ENCODE results near the gene ZNF557.
A peak's percentile ranks its signal among the peaks of the same experiment; 100 is the strongest.
"Not testable (repeated sequence)": the region's sequence is repeated elsewhere in the genome, so short reads cannot be mapped to it uniquely, and the experiment has no call there.

ZNF557 gene

GRCh38 chr19:7063764-7064418, 5.6 kb upstream of the ZNF557 start:
- DNase-seq (ENCODE audit: low spot score in 2 of 2) = peak in 1 of 2 donors; percentile 52
- H3K27ac Mint-ChIP-seq = no peak overlapping the region
- no peak overlapping the region for H3K4me3 Mint-ChIP-seq
- H3K9me3 Mint-ChIP-seq = peaks cover 2% of the 10 kb centered on the region
- no peaks in the 10 kb centered on the region for H3K36me3 Mint-ChIP-seq
- peaks cover 6% of the 10 kb centered on the region for H3K4me1 Mint-ChIP-seq
- peak; percentile 49 for ATAC-seq

GRCh38 chr19:7067122-7067521, 2.4 kb upstream of the ZNF557 start:
- Mint-ChIP-seq H3K4me1 (peaks cover 12% of the 10 kb centered on the region), H3K36me3 (peaks cover 26% of the 10 kb centered on the region)
- not testable (repeated sequence) for ATAC-seq, H3K9me3 Mint-ChIP-seq, H3K27ac Mint-ChIP-seq, H3K4me3 Mint-ChIP-seq
- DNase-seq (ENCODE audit: low spot score in 2 of 2) = peak in 1 of 2 donors; percentile 51

GRCh38 chr19:7067716-7068115, 1.8 kb upstream of the ZNF557 start:
- Mint-ChIP-seq H3K4me3 (no peak overlapping the region), H3K4me1 (peaks cover 18% of the 10 kb centered on the region), H3K27ac (no peak overlapping the region), H3K9me3 (peaks cover 2% of the 10 kb centered on the region), H3K36me3 (peaks cover 32% of the 10 kb centered on the region)
- no peak for DNase-seq (ENCODE audit: low spot score in 2 of 2)
- no peak for ATAC-seq

GRCh38 chr19:7068599-7068998, 904 bp upstream of the ZNF557 start:
- ATAC-seq (no peak), DNase-seq (ENCODE audit: low spot score in 2 of 2) (no peak)
- Mint-ChIP-seq H3K4me1 (peaks cover 20% of the 10 kb centered on the region), H3K9me3 (peaks cover 2% of the 10 kb centered on the region), H3K27ac (peak overlapping the region; percentile 93), H3K4me3 (peak overlapping the region; percentile 95), H3K36me3 (peaks cover 41% of the 10 kb centered on the region)

GRCh38 chr19:7069904-7070226, 362 bp downstream of the ZNF557 start:
- DNase-seq (ENCODE audit: low spot score in 2 of 2) (no peak), ATAC-seq (peak; percentile 49)
- H3K4me1 Mint-ChIP-seq = peaks cover 20% of the 10 kb centered on the region
- H3K36me3 Mint-ChIP-seq = peaks cover 54% of the 10 kb centered on the region
- peak overlapping the region; percentile 95 for H3K4me3 Mint-ChIP-seq
- peak overlapping the region; percentile 93 for H3K27ac Mint-ChIP-seq
- peaks cover 2% of the 10 kb centered on the region for H3K9me3 Mint-ChIP-seq

GRCh38 chr19:7072541-7072940, 3.0 kb downstream of the ZNF557 start:
- Mint-ChIP-seq H3K36me3 (peaks cover 81% of the 10 kb centered on the region), H3K27ac (no peak overlapping the region), H3K9me3 (no peaks in the 10 kb centered on the region), H3K4me1 (peaks cover 20% of the 10 kb centered on the region), H3K4me3 (no peak overlapping the region)
- ATAC-seq (no peak), DNase-seq (ENCODE audit: low spot score in 2 of 2) (peak in 1 of 2 donors; percentile 35)

- Mint-ChIP-seq H3K4me3 (no peak overlapping the region), H3K27ac (no peak overlapping the region), H3K36me3 (peaks cover 97% of the 10 kb centered on the region), H3K9me3 (peaks cover 9% of the 10 kb centered on the region), H3K4me1 (peaks cover 8% of the 10 kb centered on the region)
- no peak for ATAC-seq
- DNase-seq (ENCODE audit: low spot score in 2 of 2) = no peak
Observed at GRCh38 chr19:7074705-7075282, 5.3 kb downstream of the ZNF557 start.

GRCh38 chr19:7076151-7076550, 6.6 kb downstream of the ZNF557 start:
- H3K9me3 Mint-ChIP-seq = peaks cover 9% of the 10 kb centered on the region
- ATAC-seq = no peak
- H3K36me3 Mint-ChIP-seq = peaks cover 100% of the 10 kb centered on the region
- H3K4me3 Mint-ChIP-seq = no peak overlapping the region
- DNase-seq (ENCODE audit: low spot score in 2 of 2) = no peak
- H3K4me1 Mint-ChIP-seq = peaks cover 8% of the 10 kb centered on the region
- H3K27ac Mint-ChIP-seq = no peak overlapping the region

- peaks cover 100% of the 10 kb centered on the region for H3K36me3 Mint-ChIP-seq
- no peaks in the 10 kb centered on the region for H3K4me1 Mint-ChIP-seq
- no peak overlapping the region for H3K4me3 Mint-ChIP-seq
- ATAC-seq (no peak), DNase-seq (ENCODE audit: low spot score in 2 of 2) (no peak)
- H3K9me3 Mint-ChIP-seq = peaks cover 14% of the 10 kb centered on the region
- H3K27ac Mint-ChIP-seq = no peak overlapping the region
Observed at GRCh38 chr19:7078008-7078407, 8.5 kb downstream of the ZNF557 start.

GRCh38 chr19:7083076-7083956, 13.8 kb downstream of the ZNF557 start:
- H3K27ac Mint-ChIP-seq = no peak overlapping the region
- no peak overlapping the region for H3K4me3 Mint-ChIP-seq
- H3K36me3 Mint-ChIP-seq = peaks cover 76% of the 10 kb centered on the region
- no peak for ATAC-seq
- DNase-seq (ENCODE audit: low spot score in 2 of 2) = no peak
- peaks cover 23% of the 10 kb centered on the region for H3K9me3 Mint-ChIP-seq
- H3K4me1 Mint-ChIP-seq = no peaks in the 10 kb centered on the region

- DNase-seq (ENCODE audit: low spot score in 2 of 2) (no peak), ATAC-seq (no peak)
- H3K27ac Mint-ChIP-seq = no peak overlapping the region
- peaks cover 14% of the 10 kb centered on the region for H3K9me3 Mint-ChIP-seq
- no peaks in the 10 kb centered on the region for H3K4me1 Mint-ChIP-seq
- peaks cover 19% of the 10 kb centered on the region for H3K36me3 Mint-ChIP-seq
- H3K4me3 Mint-ChIP-seq = no peak overlapping the region
Observed at GRCh38 chr19:7088999-7089398, 19.5 kb downstream of the ZNF557 start.

GRCh38 chr19:7098096-7098495, 28.6 kb downstream of the ZNF557 start:
- H3K27ac Mint-ChIP-seq = peak overlapping the region; percentile 94
- H3K9me3 Mint-ChIP-seq = peaks cover 22% of the 10 kb centered on the region
- H3K4me1 Mint-ChIP-seq = peaks cover 20% of the 10 kb centered on the region

GRCh38 chr19:7098701-7099596, 29.4 kb downstream of the ZNF557 start:
- peak; percentile 88 to 96 for DNase-seq (ENCODE audit: low spot score in 2 of 2)
- Mint-ChIP-seq H3K9me3 (peaks cover 22% of the 10 kb centered on the region), H3K4me3 (peak overlapping the region; percentile 85)

More at GRCh38 chr19:7098096-7098495, 28.6 kb downstream of the ZNF557 start:
- no peak for ATAC-seq
- peak overlapping the region; percentile 85 for H3K4me3 Mint-ChIP-seq
- DNase-seq (ENCODE audit: low spot score in 2 of 2) = no peak
- peaks cover 6% of the 10 kb centered on the region for H3K36me3 Mint-ChIP-seq

GRCh38 chr19:7099597-7099921, 30.1 kb downstream of the ZNF557 start:
- DNase-seq (ENCODE audit: low spot score in 2 of 2) (no peak), ATAC-seq (no peak)
- H3K4me3 Mint-ChIP-seq = peak overlapping the region; percentile 85
- H3K9me3 Mint-ChIP-seq = peaks cover 22% of the 10 kb centered on the region
- peak overlapping the region; percentile 94 for H3K27ac Mint-ChIP-seq
- peaks cover 20% of the 10 kb centered on the region for H3K4me1 Mint-ChIP-seq
- H3K36me3 Mint-ChIP-seq = peaks cover 6% of the 10 kb centered on the region

More at GRCh38 chr19:7098701-7099596, 29.4 kb downstream of the ZNF557 start:
- H3K27ac Mint-ChIP-seq = peak overlapping the region; percentile 94
- ATAC-seq = peak; percentile 93
- H3K4me1 Mint-ChIP-seq = peaks cover 20% of the 10 kb centered on the region
- H3K36me3 Mint-ChIP-seq = peaks cover 6% of the 10 kb centered on the region
